Activated T-cell treated with anti-CD3 and anti-CD28 coated beads, Interleukin-2, amount 50 U/mL, for 24 hours (primary cell): ENCODE results near the gene AMACR.
"Not testable (repeated sequence)": the region's sequence is repeated elsewhere in the genome, so short reads cannot be mapped to it uniquely, and the experiment has no call there.

Experiments
- DNase-seq: peaks from one replicate; pipeline ENCODE4 v3.0.0-alpha.2; 2020
- H3K27ac Mint-ChIP-seq: 2 replicates; pipeline ENCODE4 v1.8.0; 2020; ENCODE audit warnings: mild to moderate bottlenecking, mixed read lengths
- H3K27me3 Mint-ChIP-seq: 2 replicates; pipeline ENCODE4 v1.8.0; 2020; ENCODE audit warnings: mixed read lengths
- H3K36me3 Mint-ChIP-seq: 2 replicates; pipeline ENCODE4 v1.8.0; 2020; ENCODE audit warnings: low read depth, mixed read lengths
- H3K4me1 Mint-ChIP-seq: 2 replicates; pipeline ENCODE4 v1.8.0; 2020; ENCODE audit warnings: low read depth, mixed read lengths
- H3K4me3 Mint-ChIP-seq: 2 replicates; pipeline ENCODE4 v1.8.0; 2020; ENCODE audit warnings: mild to moderate bottlenecking, moderate library complexity, mixed read lengths
- H3K9me3 Mint-ChIP-seq: 2 replicates; pipeline ENCODE4 v1.8.0; 2020; ENCODE audit warnings: mixed read lengths

Gene AMACR

GRCh38 chr5:33981408-33982162, 26.3 kb downstream of the AMACR start:
- Mint-ChIP-seq H3K9me3 (no peaks in the 10 kb centered on the region), H3K27ac (no peak overlapping the region), H3K4me1 (no peaks in the 10 kb centered on the region), H3K27me3 (no peaks in the 10 kb centered on the region), H3K4me3 (no peak overlapping the region), H3K36me3 (peaks cover under 1% of the 10 kb centered on the region)
- DNase-seq = no peak

- no peaks in the 10 kb centered on the region for H3K27me3 Mint-ChIP-seq
- no peak overlapping the region for H3K27ac Mint-ChIP-seq
- DNase-seq = no peak
- H3K9me3 Mint-ChIP-seq = no peaks in the 10 kb centered on the region
- no peaks in the 10 kb centered on the region for H3K4me1 Mint-ChIP-seq
- no peak overlapping the region for H3K4me3 Mint-ChIP-seq
- H3K36me3 Mint-ChIP-seq = no peaks in the 10 kb centered on the region
These were observed 27.8 kb downstream of the AMACR start for GRCh38 chr5:33980030-33980429.

- Mint-ChIP-seq H3K4me1 (peaks cover 4% of the 10 kb centered on the region), H3K4me3 (no peak overlapping the region), H3K36me3 (no peaks in the 10 kb centered on the region), H3K9me3 (no peaks in the 10 kb centered on the region), H3K27me3 (no peaks in the 10 kb centered on the region), H3K27ac (no peak overlapping the region)
- no peak for DNase-seq
These were observed 29.5 kb downstream of the AMACR start for GRCh38 chr5:33978306-33978705.

GRCh38 chr5:33976307-33976706, 31.5 kb downstream of the AMACR start:
- Mint-ChIP-seq H3K4me1 (peaks cover 12% of the 10 kb centered on the region), H3K4me3 (no peak overlapping the region), H3K36me3 (no peaks in the 10 kb centered on the region), H3K9me3 (no peaks in the 10 kb centered on the region), H3K27me3 (no peaks in the 10 kb centered on the region), H3K27ac (no peak overlapping the region)
- no peak for DNase-seq

- no peak for DNase-seq
- Mint-ChIP-seq H3K27me3 (no peaks in the 10 kb centered on the region), H3K9me3 (no peaks in the 10 kb centered on the region), H3K4me1 (peaks cover 12% of the 10 kb centered on the region), H3K36me3 (no peaks in the 10 kb centered on the region), H3K4me3 (no peak overlapping the region), H3K27ac (no peak overlapping the region)
These were observed 32.0 kb downstream of the AMACR start for GRCh38 chr5:33975852-33976251.

GRCh38 chr5:33973271-33973670, 34.6 kb downstream of the AMACR start:
- Mint-ChIP-seq H3K9me3 (no peaks in the 10 kb centered on the region), H3K27me3 (no peaks in the 10 kb centered on the region), H3K4me1 (peaks cover 14% of the 10 kb centered on the region), H3K4me3 (no peak overlapping the region), H3K27ac (no peak overlapping the region), H3K36me3 (no peaks in the 10 kb centered on the region)
- no peak for DNase-seq

GRCh38 chr5:33969572-33970452, 38.0 kb downstream of the AMACR start:
- no peak for DNase-seq
- Mint-ChIP-seq H3K27ac (no peak overlapping the region), H3K27me3 (no peaks in the 10 kb centered on the region), H3K4me3 (no peak overlapping the region), H3K4me1 (peaks cover 22% of the 10 kb centered on the region), H3K36me3 (no peaks in the 10 kb centered on the region), H3K9me3 (no peaks in the 10 kb centered on the region)

- Mint-ChIP-seq H3K27me3 (no peaks in the 10 kb centered on the region), H3K4me1 (peaks cover 27% of the 10 kb centered on the region), H3K4me3 (no peak overlapping the region), H3K27ac (no peak overlapping the region), H3K36me3 (no peaks in the 10 kb centered on the region), H3K9me3 (no peaks in the 10 kb centered on the region)
- DNase-seq = no peak
These were observed 39.4 kb downstream of the AMACR start for GRCh38 chr5:33968211-33969005.

- H3K27ac Mint-ChIP-seq = no peak overlapping the region
- H3K4me1 Mint-ChIP-seq = peaks cover 18% of the 10 kb centered on the region
- H3K9me3 Mint-ChIP-seq = no peaks in the 10 kb centered on the region
- H3K4me3 Mint-ChIP-seq = no peak overlapping the region
- no peaks in the 10 kb centered on the region for H3K27me3 Mint-ChIP-seq
- H3K36me3 Mint-ChIP-seq = no peaks in the 10 kb centered on the region
- DNase-seq = no peak
These were observed 41.0 kb downstream of the AMACR start for GRCh38 chr5:33966805-33967204.

GRCh38 chr5:33964132-33964700, 43.6 kb downstream of the AMACR start:
- Mint-ChIP-seq H3K4me3 (no peak overlapping the region), H3K27ac (peak overlapping the region; percentile 18), H3K9me3 (no peaks in the 10 kb centered on the region), H3K36me3 (no peaks in the 10 kb centered on the region), H3K27me3 (peaks cover 4% of the 10 kb centered on the region), H3K4me1 (peaks cover 17% of the 10 kb centered on the region)
- no peak for DNase-seq

GRCh38 chr5:33958176-33958575, 49.7 kb downstream of the AMACR start:
- no peaks in the 10 kb centered on the region for H3K9me3 Mint-ChIP-seq
- DNase-seq = no peak
- H3K27ac Mint-ChIP-seq = no peak overlapping the region

GRCh38 chr5:33957577-33958150, 50.2 kb downstream of the AMACR start:
- no peaks in the 10 kb centered on the region for H3K36me3 Mint-ChIP-seq
- no peaks in the 10 kb centered on the region for H3K9me3 Mint-ChIP-seq
- H3K4me3 Mint-ChIP-seq = no peak overlapping the region
- DNase-seq = no peak
- no peak overlapping the region for H3K27ac Mint-ChIP-seq
- H3K27me3 Mint-ChIP-seq = peaks cover 9% of the 10 kb centered on the region
- H3K4me1 Mint-ChIP-seq = no peaks in the 10 kb centered on the region

More at GRCh38 chr5:33958176-33958575, 49.7 kb downstream of the AMACR start:
- peaks cover 9% of the 10 kb centered on the region for H3K27me3 Mint-ChIP-seq
- no peaks in the 10 kb centered on the region for H3K4me1 Mint-ChIP-seq
- H3K36me3 Mint-ChIP-seq = no peaks in the 10 kb centered on the region
- H3K4me3 Mint-ChIP-seq = no peak overlapping the region

GRCh38 chr5:33952175-33952574, 55.7 kb downstream of the AMACR start:
- H3K4me1 Mint-ChIP-seq, H3K27me3 Mint-ChIP-seq, DNase-seq, H3K4me3 Mint-ChIP-seq, H3K27ac Mint-ChIP-seq, H3K36me3 Mint-ChIP-seq, H3K9me3 Mint-ChIP-seq: not testable (repeated sequence)

- H3K9me3 Mint-ChIP-seq = peaks cover 2% of the 10 kb centered on the region
- H3K4me3 Mint-ChIP-seq = no peak overlapping the region
- peaks cover 30% of the 10 kb centered on the region for H3K27me3 Mint-ChIP-seq
- no peaks in the 10 kb centered on the region for H3K36me3 Mint-ChIP-seq
- H3K4me1 Mint-ChIP-seq = no peaks in the 10 kb centered on the region
- DNase-seq = no peak
- no peak overlapping the region for H3K27ac Mint-ChIP-seq
These were observed 63.2 kb downstream of the AMACR start for GRCh38 chr5:33944543-33945132.
